T-helper 1 cell treated with Interleukin-12 subunit alpha and Interleukin-12 subunit beta and Interleukin-4 antibody, amounts not matched to agents 30 ng/mL and 1 ng/mL, for 36 hours (primary cell): Measurements from ENCODE around the gene GJA9. TPM values are rescaled to one million over a fixed set of nuclear protein-coding genes. Genes with fewer than 3 reads are reported as not detected.
"Not testable (repeated sequence)": the region's sequence is repeated elsewhere in the genome, so short reads cannot be mapped to it uniquely, and the experiment has no call there.

Experiments
- intact Hi-C: fragments of 100-400 bp; cut with micrococcal nuclease; formaldehyde crosslinking; loops from one replicate; pipeline ENCODE4 v1.15.1; 2024
- total RNA-seq: library from RNA; stranded (reverse); gene quantifications from 2 replicates; pipeline ENCODE4 v1.2.3, GENCODE V29; 2022

Gene GJA9
- total RNA-seq: not detected in 2 replicates

- intact Hi-C loops: no loop called here
Measured at GRCh38 chr1:38881487-38881886, at the start of gene GJA9. Gene GJA9 (minus strand): TSS chr1:38881587. CDS start chr1:38876098, 5,489 bp downstream.

- intact Hi-C loops: no loop called here
Measured at GRCh38 chr1:38929476-38929875, 48.1 kb upstream of the GJA9 start.

GRCh38 chr1:38929054-38929453 lies 47.7 kb upstream of the GJA9 start:
- intact Hi-C loops: no loop called here

GRCh38 chr1:38926091-38926490 lies 44.7 kb upstream of the GJA9 start:
- intact Hi-C loops: no loop called here

GRCh38 chr1:38925391-38925790 lies 44.0 kb upstream of the GJA9 start:
- intact Hi-C loops: no loop called here

GRCh38 chr1:38923607-38924006 lies 42.2 kb upstream of the GJA9 start:
- intact Hi-C loops: no loop called here

GRCh38 chr1:38919130-38919529 lies 37.7 kb upstream of the GJA9 start:
- intact Hi-C loops: no loop called here

- intact Hi-C loops: no loop called here
Measured at GRCh38 chr1:38918568-38918967, 37.2 kb upstream of the GJA9 start.

- intact Hi-C loops: no loop called here
Measured at GRCh38 chr1:38917772-38918171, 36.4 kb upstream of the GJA9 start.

- intact Hi-C loops: no loop called here
Measured at GRCh38 chr1:38917337-38917736, 36.0 kb upstream of the GJA9 start.

GRCh38 chr1:38915352-38915948 lies 34.1 kb upstream of the GJA9 start:
- intact Hi-C loops: no loop called here

- intact Hi-C loops: not testable (repeated sequence)
Measured at GRCh38 chr1:38914908-38915307, 33.5 kb upstream of the GJA9 start.

GRCh38 chr1:38908821-38909220 lies 27.4 kb upstream of the GJA9 start:
- intact Hi-C loops: no loop called here

GRCh38 chr1:38905985-38906384 lies 24.6 kb upstream of the GJA9 start:
- intact Hi-C loops: no loop called here

- intact Hi-C loops: no loop called here
Measured at GRCh38 chr1:38899560-38899959, 18.2 kb upstream of the GJA9 start.

- intact Hi-C loops: no loop called here
Measured at GRCh38 chr1:38898653-38899230, 17.4 kb upstream of the GJA9 start.

GRCh38 chr1:38896169-38896568 lies 14.8 kb upstream of the GJA9 start:
- intact Hi-C loops: no loop called here

GRCh38 chr1:38892976-38893375 lies 11.6 kb upstream of the GJA9 start:
- intact Hi-C loops: no loop called here

- intact Hi-C loops: no loop called here
Measured at GRCh38 chr1:38891753-38892152, 10.4 kb upstream of the GJA9 start.

- intact Hi-C loops: no loop called here
Measured at GRCh38 chr1:38889589-38889988, 8.2 kb upstream of the GJA9 start.

- intact Hi-C loops: no loop called here
Measured at GRCh38 chr1:38888423-38889333, 7.3 kb upstream of the GJA9 start.

- intact Hi-C loops: no loop called here
Measured at GRCh38 chr1:38885092-38885491, 3.7 kb upstream of the GJA9 start.
